ENCODE data around the gene ZCCHC2. TPM values are rescaled to one million over a fixed set of nuclear protein-coding genes. Genes with fewer than 3 reads are reported as not detected.
A peak's percentile ranks its signal among the peaks of the same experiment; 100 is the strongest.

ZCCHC2 gene
- total RNA-seq, 1 experiment from 2014 or later: 12.4 TPM

GRCh38 chr18:62586781-62587487 is 64.1 kb downstream of the ZCCHC2 start:
- Histone ChIP-seq H3K9me3 (ENCODE audit: control insufficient read depth, low read depth, low read length) (no peaks in the 10 kb centered on the region), H3K4me2 (ENCODE audit: insufficient read depth, insufficient read length, low read length) (no peak overlapping the region), H3K27me3 (ENCODE audit: insufficient read depth, low read length) (no peaks in the 10 kb centered on the region), H3K27ac (ENCODE audit: insufficient read length, low read depth, low read length) (no peak overlapping the region), H3K4ac (ENCODE audit: low read depth, low read length) (no peak overlapping the region), H3K56ac (ENCODE audit: insufficient read length, low read depth, low read length) (no peak overlapping the region), H3T11ph (ENCODE audit: low read length) (no peak overlapping the region), H4K8ac (replicated peaks; ENCODE audit: insufficient read length, low read depth, low read length) (no peak overlapping the region), H2BK5ac (ENCODE audit: insufficient read length, low read length) (no peak overlapping the region), H2BK12ac (ENCODE audit: insufficient read length, low read depth, low read length) (no peak overlapping the region), H3K23me2 (ENCODE audit: insufficient read length, low read depth, low read length, poor library complexity, severe bottlenecking) (no peaks in the 10 kb centered on the region), H2AFZ (ENCODE audit: low read length) (no peak overlapping the region), H4K20me1 (ENCODE audit: control insufficient read depth, insufficient read depth, insufficient read length) (no peaks in the 10 kb centered on the region), H3K79me1 (ENCODE audit: insufficient read depth, low read depth, low read length, poor library complexity, severe bottlenecking) (no peaks in the 10 kb centered on the region), H2BK15ac (ENCODE audit: low read depth, low read length) (no peak overlapping the region), H2BK20ac (ENCODE audit: low read depth, low read length, poor library complexity, severe bottlenecking) (no peak overlapping the region), H3K9ac (ENCODE audit: extremely low read depth, insufficient read length, low read length) (no peak overlapping the region), H3K18ac (ENCODE audit: insufficient read length, low read depth, low read length) (no peak overlapping the region), H4K5ac (ENCODE audit: insufficient read length, low read depth, low read length) (no peak overlapping the region), H3K79me2 (ENCODE audit: insufficient read depth, low read length) (no peaks in the 10 kb centered on the region), H3K4me1 (ENCODE audit: insufficient read depth, low read length) (peaks cover 2% of the 10 kb centered on the region; the same call in 1 of the 2 replicates), H3K23ac (ENCODE audit: insufficient read length, low read depth, low read length) (no peak overlapping the region), H4K91ac (ENCODE audit: insufficient read length, low read depth, low read length) (no peak overlapping the region), H2BK120ac (ENCODE audit: low read depth, low read length, poor library complexity, severe bottlenecking) (no peak overlapping the region), H3K14ac (ENCODE audit: insufficient read depth, low read length) (no peak overlapping the region), H2AK5ac (ENCODE audit: insufficient read length, low read length) (no peak overlapping the region)
- H3K4me3 Mint-ChIP-seq: no peak overlapping the region
- peaks cover 3 to 9% of the 10 kb centered on the region in 2 experiments; a peak in 4 of 5 replicates for H3K9me3 Mint-ChIP-seq
- peaks cover 0 to 8% (median 2%) of the 10 kb centered on the region in 3 experiments; a peak in 4 of 7 replicates for H3K36me3 Mint-ChIP-seq (ENCODE audit: insufficient read depth in 1 of 3, low read depth in 3 of 3)
- H3K27ac Mint-ChIP-seq: peak overlapping the region in 1 of 3 experiments; percentile 2; a peak in 1 of 7 replicates
- no peak for DNase-seq
- H3K4me1 Mint-ChIP-seq: peaks cover 17 to 18% of the 10 kb centered on the region in 2 experiments
- WGBS (ENCODE audit: extremely low coverage, insufficient read length, low lambda C conversion rate): no CpG with 5 or more reads among the region's 19 CpGs
- peaks cover 2% of the 10 kb centered on the region; the same call in 1 of the 2 replicates for H3K27me3 Mint-ChIP-seq (ENCODE audit: low read depth)
- TF ChIP-seq, protein P1, sequence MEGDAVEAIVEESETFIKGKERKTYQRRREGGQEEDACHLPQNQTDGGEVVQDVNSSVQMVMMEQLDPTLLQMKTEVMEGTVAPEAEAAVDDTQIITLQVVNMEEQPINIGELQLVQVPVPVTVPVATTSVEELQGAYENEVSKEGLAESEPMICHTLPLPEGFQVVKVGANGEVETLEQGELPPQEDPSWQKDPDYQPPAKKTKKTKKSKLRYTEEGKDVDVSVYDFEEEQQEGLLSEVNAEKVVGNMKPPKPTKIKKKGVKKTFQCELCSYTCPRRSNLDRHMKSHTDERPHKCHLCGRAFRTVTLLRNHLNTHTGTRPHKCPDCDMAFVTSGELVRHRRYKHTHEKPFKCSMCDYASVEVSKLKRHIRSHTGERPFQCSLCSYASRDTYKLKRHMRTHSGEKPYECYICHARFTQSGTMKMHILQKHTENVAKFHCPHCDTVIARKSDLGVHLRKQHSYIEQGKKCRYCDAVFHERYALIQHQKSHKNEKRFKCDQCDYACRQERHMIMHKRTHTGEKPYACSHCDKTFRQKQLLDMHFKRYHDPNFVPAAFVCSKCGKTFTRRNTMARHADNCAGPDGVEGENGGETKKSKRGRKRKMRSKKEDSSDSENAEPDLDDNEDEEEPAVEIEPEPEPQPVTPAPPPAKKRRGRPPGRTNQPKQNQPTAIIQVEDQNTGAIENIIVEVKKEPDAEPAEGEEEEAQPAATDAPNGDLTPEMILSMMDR (conservative IDR thresholded peaks at IDR 0.05): 0 out of 3 replicates have a peak, but pooled peaks have one; percentile 20

Data from H9 (cell line).